Stimulated activated CD8-positive, alpha-beta memory T cell treated with anti-CD3 and anti-CD28 coated beads, Interleukin-4, amount 100 ng/mL, for 4 hours (primary cell): ENCODE data around the gene PEX10.
"Not testable (repeated sequence)": the region's sequence is repeated elsewhere in the genome, so short reads cannot be mapped to it uniquely, and the experiment has no call there.

Source experiments
- DNase-seq, 2 donors: peaks; one replicate each; pipeline ENCODE4 v3.0.0-alpha.2; 2020; ENCODE audit warnings: low read depth in 2 of 2, low spot score in 1 of 2

PEX10 gene

GRCh38 chr1:2443277-2444137 is 31.1 kb upstream of the PEX10 start:
- DNase-seq: no peak

DNA sequence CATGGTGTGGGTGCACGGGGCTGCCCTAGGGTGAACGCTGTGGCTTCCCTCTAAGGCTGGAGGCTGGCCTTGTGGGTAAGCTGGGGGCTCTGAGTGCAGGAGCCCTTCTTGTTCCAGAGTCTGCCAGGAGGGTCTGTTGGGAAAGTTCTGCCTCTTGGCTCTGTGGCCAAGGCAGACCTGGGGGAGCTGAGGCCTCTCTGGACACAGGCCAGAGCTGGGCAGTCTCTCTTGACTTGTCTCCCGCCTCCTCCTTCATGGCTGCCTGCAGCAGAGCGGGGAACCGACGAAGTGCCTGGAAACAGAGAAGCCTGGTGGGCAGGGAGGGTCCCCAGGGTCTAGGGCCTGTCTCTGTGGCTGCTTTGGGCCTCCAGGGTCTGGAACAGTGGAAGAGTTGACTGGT is 30.3 kb upstream of the PEX10 start:
- DNase-seq: no peak

DNA sequence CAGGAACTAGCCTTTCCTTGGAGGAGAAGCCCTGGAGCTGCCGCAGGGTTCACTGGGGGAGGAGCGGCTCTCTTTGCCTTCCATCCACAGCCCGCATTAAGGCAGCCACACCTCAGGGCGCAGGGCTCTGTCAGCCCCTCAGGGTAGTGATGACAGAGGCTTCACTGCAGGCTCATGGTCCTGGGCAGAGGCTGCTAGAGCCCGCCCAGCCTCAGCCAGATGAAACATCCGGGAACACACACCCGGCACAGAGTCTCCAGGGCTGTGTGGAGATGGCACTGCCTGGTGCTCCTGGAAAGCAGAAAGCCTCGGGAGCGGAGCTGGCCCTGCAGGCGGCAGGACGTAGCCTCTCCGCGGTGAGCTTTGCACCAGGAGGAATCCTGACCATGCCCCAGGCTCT is 29.4 kb upstream of the PEX10 start:
- DNase-seq: no peak

DNA sequence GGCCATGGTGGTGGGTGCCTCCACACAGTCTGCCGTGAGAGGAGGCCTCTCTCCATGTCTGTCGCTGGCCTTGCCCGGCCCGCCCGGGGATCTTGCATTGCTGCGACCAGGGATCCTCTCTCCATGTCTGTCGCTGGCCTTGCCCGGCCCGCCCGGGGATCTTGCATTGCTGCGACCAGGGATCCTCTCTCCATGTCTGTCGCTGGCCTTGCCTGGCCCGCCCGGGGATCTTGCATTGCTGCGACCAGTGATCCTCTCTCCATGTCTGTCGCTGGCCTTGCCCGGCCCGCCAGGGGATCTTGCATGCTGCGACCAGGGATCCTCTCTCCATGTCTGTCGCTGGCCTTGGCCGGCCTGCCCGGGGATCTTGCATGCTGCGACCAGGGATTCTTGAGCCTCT is 28.0 kb upstream of the PEX10 start:
- DNase-seq: not testable (repeated sequence)

GRCh38 chr1:2439369-2439768 is 27.0 kb upstream of the PEX10 start:
- no peak for DNase-seq

DNA sequence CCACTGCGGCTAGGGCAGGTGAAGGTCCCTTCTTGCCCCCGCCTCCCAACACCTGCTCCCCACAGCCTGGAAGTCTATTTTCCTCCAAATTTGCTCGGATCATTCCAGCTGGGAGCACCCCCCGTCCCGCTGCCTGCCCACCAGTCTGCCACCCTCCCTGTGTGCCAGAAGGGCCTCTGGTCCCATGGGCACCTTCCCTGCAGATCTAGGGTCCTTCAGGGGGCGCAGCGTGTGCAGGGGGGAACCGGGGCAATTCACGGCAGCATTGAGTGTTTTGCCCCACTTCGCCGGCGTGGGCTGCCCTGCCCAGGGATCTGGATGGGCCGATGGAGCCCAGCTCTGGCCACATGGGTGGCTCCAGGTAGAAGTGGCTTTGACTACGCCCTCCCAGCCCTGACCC is 26.3 kb upstream of the PEX10 start:
- no peak for DNase-seq

DNA sequence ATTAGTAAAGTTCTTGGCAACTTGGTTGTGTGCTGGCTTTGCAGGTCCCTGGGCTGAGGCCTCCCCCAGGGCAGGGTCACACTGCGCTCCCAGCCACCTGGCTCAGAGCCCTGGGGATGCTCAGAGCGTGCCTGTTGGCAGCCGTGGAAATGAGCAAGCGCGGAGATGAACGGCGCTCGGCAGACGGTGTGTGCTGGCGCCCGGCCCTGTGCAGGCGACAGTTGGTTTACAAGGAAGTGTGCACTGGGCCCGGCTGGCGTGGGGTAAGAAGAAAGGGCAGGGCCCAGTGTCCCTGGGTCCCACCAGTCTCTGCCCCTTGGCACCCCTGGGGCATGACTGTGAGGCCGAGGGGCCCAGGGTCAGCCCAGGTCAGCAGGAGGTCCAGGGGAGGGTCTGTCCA is 25.7 kb upstream of the PEX10 start:
- DNase-seq: no peak

DNA sequence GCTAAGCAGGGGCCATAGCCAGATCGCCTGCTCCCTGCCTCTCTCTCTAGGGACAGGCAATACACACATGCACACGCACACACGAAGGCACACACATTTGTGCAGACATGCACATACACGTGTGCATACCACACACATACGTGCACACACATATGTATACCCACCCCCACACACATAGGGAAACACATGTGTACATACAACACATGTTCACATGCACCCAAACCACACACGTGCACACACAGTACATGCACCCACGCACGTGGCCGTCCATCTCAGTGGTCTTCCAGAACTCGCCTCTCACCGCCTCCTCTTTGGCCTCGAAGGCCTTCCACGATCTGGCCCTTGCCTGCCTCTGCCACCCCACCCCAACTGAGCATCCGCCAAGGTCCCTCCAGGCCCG is 25.3 kb upstream of the PEX10 start:
- no peak for DNase-seq

- no peak for DNase-seq
These were observed 24.5 kb upstream of the PEX10 start for GRCh38 chr1:2436876-2437275.

- DNase-seq: no peak
These were observed 23.5 kb upstream of the PEX10 start for GRCh38 chr1:2435746-2436355.

DNA sequence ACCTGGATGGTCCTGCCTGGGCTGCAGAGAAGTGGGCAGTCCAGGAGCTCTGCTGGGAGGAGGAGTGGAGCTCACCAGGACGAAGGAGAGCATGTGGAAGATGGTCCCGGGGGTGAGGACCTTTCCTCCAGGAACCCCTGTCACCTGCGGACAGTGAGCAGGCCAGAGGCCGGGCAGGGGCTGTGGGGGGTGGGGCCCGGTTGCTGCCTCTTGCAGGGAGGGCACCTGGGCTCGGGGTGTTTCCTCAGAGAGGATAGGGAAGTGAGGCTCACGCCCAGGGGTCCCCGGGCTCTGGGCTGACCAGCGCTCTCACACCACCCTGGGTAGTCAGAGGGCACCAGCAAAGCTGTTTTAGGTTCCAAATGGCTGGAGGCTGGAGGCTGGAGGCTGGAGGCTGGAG is 22.7 kb upstream of the PEX10 start:
- DNase-seq: no peak

DNA sequence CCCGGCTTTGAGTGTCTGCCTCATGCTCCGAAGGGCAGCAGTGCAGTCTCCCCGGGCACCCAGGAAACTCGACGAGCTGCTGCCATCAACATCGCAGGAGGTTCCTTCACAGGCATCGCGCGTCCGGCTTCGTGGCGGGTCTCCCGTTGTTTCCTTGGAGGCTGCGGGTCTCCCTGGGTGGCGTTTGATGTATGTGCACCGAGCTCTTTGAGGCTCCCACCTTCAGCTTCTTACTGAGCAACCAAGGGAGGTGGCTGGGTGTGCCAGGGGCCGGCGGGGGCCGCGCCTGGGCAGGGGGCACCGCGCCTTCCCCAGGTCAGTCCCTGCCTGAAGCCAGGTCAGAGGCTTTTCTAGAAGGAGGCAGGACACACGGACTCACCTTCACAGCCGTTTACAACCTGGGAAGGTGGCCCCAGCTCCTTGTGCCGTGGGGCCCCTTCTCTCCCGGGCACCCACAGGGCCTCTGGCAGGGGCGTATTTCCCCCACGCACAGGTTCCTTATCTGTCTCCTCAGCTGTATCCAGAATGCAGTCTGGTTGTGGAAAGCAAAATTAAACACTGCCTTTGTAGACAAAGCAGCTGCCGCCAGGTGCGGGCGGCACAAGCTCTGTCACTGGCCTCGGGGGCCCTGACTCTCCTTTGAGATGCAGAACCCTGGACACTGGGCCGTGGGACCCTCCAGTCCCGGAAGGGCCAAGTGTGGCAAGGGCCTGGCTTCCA is 21.7 kb upstream of the PEX10 start:
- no peak for DNase-seq

DNA sequence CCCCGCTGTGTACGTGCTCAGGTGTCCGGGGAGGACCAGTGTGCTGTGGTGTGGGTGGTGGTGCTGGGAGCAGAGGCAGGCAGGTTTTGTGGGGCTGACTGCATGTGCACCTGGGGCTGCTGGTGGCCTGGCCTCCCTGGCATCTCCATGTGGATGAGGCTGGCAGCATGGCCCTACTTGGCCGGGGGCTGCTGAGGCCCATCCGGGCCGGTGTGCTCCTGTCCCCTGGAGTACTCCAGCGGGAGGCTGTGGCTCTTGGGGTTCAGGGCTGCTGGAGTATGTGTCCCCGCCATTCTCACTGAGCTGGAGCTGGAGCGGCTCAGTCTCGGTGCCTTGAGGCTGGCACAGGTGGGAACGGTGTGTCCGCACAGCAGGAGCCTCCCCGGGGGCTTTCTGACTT is 20.8 kb upstream of the PEX10 start:
- no peak for DNase-seq

- DNase-seq: no peak
These were observed 20.1 kb upstream of the PEX10 start for GRCh38 chr1:2432441-2432844.

- no peak for DNase-seq
These were observed 19.2 kb upstream of the PEX10 start for GRCh38 chr1:2431518-2431917.

DNA sequence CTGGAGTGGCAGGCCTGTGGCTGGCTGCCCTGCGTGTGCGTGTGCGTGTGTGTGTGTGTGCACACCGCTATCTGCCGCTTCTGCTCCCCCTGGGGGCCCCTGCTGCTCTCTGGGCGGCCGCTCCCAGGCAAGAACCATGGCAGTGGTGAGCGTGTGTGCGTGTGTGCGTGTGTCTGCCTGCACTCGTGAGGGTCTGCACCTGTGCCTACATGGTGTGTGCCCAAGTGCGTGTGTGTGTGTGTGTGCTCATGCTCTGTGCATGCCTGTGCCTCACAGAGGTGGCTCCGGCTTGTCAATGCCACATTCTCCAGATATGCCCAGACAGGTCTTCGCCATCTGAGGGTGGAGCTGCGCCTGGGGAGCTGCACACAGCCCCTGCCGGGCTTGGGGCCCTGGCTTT is 18.7 kb upstream of the PEX10 start:
- DNase-seq: no peak

GRCh38 chr1:2430592-2430973 is 18.2 kb upstream of the PEX10 start:
- DNase-seq: no peak

DNA sequence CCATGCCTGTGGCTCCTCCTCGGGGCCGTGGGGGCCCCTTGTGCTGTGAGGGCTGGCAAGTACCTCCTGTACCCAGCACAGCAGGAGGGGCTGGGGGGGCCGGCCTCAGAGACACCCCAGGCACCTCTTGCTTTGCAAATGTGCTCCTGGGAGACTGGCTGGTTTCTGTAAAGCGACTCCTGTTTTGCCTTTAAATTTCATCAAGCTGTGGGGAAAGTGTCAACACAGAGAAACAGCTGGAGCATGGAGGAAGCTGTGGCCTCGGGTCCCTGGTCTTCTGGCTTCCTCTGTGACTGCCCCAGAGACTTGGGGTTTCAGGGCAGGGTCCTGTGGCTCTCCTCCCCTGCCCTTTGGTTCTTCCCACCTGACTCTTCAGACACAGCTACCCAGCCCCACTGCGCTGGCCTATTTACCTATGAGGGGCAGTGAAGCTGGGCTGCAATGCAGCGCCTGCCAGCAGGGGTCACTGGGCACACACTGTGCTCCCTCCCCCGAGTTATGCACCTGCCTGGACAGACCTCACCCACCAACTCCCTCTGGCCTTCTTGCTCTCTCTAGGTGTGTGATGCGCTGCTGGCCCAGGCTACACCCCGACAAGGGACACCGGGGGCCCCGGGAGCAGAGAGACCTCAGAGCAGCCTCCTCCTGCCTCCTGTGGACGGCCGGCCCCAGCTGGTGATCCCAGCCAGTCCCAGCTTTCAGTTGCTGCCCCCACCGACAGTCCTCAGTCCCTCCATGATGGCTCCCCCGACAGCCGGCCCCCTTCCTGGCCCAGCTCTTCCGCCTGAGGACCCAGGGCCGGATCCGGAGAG is 17.6 kb upstream of the PEX10 start:
- no peak for DNase-seq

GRCh38 chr1:2428490-2428889 is 16.1 kb upstream of the PEX10 start:
- DNase-seq: no peak

- no peak for DNase-seq
These were observed 15.6 kb upstream of the PEX10 start for GRCh38 chr1:2427976-2428375.

DNA sequence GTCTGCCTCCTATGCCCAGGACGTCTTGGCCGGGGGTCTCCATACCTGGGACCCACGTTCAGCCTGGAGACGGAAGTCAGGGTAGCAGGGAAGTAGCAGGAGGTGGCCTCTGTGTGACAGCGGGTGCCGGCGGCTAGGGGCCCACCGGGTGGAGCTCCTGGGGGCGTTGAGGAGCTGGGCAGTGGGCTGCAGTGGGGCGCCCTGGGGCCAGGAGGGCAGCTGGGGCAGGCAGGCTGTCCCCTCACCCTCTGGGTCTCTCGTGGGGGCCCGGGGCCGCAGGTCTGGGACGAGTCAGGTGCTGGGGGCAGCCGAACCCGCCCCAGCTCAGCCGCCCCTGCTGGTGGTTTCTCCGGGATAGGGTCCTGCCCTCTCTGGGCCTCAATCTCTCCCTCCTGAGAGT is 14.7 kb upstream of the PEX10 start:
- DNase-seq: no peak
